CD4-positive, alpha-beta T cell treated with Interferon gamma for 1 hour (primary cell): ENCODE measurements around the gene ACOX2.
"Not testable (repeated sequence)": the region's sequence is repeated elsewhere in the genome, so short reads cannot be mapped to it uniquely, and the experiment has no call there.

Experiments used
- DNase-seq: peaks from one replicate; pipeline ENCODE4 v3.0.0-alpha.2; 2020

ACOX2 gene

GRCh38 chr3:58534592-58535494, 2.1 kb downstream of the ACOX2 start:
- no peak for DNase-seq

GRCh38 chr3:58532794-58533220, 4.2 kb downstream of the ACOX2 start:
- peak; percentile 78 for DNase-seq

DNA sequence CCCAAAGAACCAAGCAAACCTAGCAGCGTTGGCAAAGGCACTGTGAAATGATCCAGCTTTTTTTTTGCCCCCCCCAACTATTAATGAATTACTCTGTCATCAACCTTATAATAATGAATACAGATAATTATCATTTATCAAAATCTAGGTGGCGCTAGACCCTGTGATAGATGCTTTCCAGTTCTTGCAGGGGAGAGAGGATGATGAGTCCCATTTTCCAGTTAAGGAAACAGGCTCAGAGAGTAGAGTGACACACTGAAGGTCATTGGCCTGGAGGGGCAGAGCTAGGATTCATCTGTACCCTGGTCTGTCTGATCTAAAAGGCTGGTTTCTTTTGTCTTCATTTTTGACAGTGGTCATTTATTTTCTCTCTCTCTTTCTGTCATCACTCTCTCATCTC, 5.0 kb downstream of the ACOX2 start:
- DNase-seq, result no peak

GRCh38 chr3:58531555-58531954, 5.4 kb downstream of the ACOX2 start:
- no peak for DNase-seq

DNA sequence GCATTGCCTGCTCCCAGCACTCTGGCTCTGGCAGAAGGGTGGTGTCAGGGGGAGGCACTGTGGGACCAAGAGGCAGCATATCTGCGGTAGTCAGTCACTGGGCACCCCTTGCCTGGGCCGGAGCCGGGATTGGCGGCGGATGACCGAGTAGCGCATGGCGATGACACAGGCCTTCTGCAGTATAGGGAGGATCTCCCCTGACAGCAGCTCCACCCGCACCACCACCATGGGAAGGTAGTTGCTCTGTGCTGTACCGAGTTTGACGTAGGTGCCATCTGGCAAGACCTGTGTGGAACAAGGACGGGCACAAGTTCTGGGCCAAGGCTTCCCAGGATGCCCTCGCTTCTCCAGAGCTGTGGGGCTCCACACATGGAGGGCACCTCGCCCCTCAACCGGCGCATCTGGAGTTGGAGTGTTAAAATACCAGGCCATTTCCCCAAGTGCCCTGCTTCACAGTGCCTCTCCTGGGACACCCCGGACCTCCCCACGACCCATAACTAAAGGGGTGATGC, 6.6 kb downstream of the ACOX2 start:
- DNase-seq, result no peak

DNA sequence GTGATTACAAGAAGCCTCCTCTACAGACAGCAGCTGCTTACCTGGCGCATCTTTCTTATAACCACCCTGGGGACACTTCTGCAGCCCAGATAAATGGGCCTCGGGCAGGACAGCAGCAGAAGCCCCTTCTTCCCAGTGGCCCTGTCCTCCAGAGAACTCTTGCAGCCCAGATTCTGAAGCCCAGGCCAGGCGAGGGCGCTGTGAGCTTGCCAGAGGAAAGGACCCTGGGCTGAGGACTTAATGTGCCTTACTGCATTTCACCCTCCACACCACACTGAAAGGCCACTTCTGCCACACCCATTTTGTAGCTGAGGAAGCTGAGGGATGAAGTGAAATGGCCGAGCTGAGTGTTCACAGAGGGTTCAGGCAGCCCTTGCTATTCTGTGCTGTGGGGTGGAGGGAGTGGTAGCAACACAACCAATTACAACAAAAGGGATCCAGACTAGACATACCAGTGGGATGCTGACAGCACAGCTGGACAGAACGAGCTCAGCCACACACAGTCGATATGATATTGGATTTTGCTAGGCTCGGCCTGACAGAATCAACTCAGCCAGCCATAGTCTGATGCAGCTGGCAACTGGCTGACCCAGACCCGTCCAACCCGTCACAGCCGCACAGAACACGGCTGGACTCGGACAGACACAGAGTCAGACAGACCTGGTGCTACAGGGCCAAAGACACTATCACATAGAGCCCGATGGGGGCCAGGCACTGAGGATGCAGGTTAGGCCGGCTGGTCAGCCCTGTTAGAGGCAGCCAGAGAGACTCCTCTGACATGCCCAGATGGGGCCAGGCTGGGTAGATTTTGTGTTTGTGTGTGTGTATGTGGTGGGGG, 7.3 kb downstream of the ACOX2 start:
- no peak for DNase-seq

DNA sequence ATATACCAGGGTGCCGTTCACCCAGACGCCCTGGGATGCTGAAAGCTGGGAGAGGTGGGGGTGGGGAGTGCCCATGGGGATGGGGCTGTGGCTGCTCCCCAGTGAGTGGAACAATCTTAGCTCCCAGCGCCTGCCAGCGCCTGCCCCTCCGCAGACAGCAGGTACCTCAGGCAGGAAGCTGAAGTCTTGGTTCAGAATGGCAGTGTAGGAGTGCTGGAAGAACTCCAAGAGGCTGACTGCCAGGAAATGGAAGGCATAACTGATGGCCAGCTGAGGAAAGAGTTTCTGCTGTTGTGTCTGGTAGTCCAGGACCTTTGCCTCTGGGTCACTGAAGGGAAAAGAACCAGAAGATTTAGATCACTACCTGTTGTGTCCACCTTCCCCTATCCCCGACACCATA, 8.4 kb downstream of the ACOX2 start:
- DNase-seq, result no peak

DNA sequence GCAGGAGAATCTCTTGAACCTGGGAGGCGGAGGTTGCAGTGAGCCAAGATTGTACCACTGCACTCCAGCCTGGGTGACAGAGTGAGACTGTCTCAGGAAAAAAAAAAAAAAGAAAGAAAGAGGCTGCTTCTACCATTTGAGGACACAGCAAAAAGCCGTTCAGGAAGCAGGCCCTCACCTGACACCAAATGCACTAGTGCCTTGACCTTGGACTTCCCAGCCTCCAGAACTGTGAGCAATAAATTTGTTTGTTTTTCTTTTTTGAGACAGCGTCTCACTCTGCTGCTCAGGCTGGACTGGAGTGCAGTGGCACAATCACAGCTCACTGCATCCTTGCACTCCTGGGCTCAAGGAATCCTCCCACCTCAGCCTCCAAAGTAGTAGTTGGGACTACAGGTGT, 9.6 kb downstream of the ACOX2 start:
- not testable (repeated sequence) for DNase-seq

GRCh38 chr3:58526515-58526957, 10.5 kb downstream of the ACOX2 start:
- peak; percentile 42 for DNase-seq

DNA sequence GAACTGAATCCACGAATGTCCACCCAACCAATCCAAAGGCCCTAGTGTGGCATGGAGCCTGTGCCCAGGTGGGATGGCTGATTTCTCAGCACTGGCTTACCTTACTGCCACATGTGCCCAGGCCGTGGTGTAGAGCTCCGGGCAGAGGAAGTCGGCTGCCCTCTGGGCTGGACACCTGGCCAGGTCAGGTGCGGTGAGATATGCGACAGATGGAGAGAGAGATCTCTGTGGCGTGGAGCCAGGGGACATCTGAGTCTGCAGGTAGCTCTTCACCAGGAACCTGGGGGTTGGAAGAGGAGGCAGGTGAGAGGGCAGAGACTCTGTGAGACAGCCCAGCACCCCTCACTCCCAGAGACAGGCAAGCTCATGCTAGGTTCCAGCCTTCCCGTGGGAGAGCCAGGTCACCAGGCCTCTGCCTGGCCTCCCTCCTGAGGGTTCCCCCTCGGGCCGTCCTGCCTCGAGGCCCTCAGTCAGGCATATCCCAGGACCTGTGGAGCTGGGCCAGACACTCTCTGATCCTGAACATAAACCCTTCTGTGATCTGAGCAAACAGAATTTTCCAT, 12.6 kb downstream of the ACOX2 start:
- no peak for DNase-seq

- DNase-seq, result no peak
Observed at GRCh38 chr3:58522759-58523425, 14.1 kb downstream of the ACOX2 start.

GRCh38 chr3:58521917-58522631, 14.9 kb downstream of the ACOX2 start:
- no peak for DNase-seq

DNA sequence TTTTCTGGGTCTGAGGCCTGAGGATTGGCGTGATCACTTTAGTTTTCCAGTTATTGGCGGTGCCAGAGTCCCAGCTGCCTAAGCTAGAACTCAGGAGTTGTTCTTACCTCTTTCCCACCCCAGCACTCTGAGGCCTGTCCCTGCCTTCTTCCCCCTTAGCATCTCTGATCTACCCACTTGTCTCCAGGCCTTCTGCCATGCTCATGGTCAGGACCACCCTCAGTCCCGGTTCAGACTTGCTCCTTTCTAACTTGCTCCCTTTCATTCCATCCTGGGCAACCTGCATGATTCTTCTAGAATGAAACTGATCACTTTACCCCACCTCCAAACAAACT, 15.7 kb downstream of the ACOX2 start:
- DNase-seq, result no peak

- DNase-seq, result no peak
Observed at GRCh38 chr3:58520403-58521335, 16.3 kb downstream of the ACOX2 start.

DNA sequence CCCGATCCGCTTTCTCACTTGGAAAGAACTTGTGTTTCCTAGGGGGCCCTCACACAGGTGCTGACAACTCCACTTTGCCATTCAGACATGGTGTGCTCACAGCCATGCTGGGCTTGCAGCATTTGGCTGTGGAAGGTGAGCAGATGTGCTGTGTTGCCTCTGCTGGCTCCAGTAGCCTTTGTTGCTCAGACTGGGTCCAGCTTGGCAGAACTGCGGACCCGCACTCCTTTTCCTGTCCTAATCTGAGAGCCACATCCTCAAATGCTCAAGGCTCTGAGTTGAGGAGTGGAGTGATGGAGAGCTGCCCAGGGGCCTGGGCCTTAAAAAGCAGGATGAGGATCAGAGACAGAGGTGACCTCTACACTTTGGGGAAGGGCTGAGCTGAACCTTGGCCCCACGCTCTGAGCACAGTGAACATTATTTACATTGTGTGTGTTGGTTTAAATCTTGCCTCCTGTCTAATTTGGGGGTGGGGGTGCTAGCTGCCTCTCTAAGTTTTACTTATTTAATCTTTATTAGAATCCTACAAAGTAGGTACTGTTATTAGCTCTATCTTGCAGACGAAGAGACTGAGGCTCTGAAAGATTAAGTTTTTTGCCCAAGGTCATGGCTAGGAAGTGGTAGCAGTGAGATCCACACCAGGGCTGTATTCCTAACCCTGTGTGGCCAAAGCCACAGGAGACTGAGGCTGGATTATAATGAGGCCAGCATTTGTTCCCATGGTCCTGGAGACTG, 17.2 kb downstream of the ACOX2 start:
- no peak for DNase-seq

DNA sequence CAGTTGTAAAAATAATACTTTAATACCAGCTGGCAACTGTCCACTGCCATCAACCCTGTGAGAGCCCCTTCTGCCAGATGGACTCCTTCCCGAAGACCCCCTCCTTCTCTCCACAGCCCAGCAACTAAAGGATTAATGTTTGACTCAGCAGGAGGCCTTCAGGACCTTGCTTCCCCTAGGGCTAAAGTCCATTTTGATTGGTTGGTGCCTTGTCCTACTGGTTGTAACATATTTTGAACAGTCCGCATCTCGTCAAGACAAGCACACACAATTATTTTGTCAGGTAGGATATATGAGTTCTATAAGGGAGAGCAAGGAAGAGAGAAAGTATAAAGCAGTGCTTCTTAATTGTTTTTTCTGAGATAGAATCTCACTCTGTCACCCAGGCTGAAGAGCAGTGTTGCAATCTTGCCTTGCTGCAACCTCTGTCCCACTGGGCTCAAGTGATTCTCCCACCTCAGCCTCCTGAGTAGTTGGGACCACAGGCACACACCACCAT, 18.6 kb downstream of the ACOX2 start:
- DNase-seq, result no peak

DNA sequence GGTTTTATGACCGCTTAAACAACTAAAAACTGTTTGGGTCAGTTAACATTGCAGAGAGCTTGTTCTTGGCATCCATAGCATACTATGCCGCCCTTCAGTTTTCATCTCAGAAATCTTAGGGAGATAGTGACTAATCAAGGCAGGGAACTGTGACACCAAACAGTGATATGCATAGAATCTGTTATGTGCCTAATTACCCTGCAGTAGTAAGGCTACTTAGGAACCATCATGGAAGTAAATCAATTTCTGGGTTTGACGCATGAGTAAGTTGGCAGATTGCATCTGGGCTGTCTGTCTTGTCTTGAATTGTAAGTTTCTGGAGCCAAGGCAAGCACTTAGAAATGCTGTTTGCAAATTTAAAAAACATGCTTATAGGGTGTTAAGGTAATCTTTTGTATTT, 22.6 kb downstream of the ACOX2 start:
- DNase-seq, result no peak

GRCh38 chr3:58508437-58508836, 28.6 kb downstream of the ACOX2 start:
- DNase-seq, result no peak

- no peak for DNase-seq
Observed at GRCh38 chr3:58507356-58508078, 29.5 kb downstream of the ACOX2 start.
